ENCODE measurements around the gene TSEN15.

Gene TSEN15

GRCh38 chr1:184030433-184031091 is 21.0 kb upstream of the TSEN15 start:
- Histone ChIP-seq H3K4me1 (ENCODE audit: control insufficient read depth, insufficient read depth, low read length, poor library complexity, severe bottlenecking) (no peaks in the 10 kb centered on the region), H3K4me3 (ENCODE audit: insufficient read depth, low read depth, low read length, poor library complexity, severe bottlenecking) (no peak overlapping the region), H3K27ac (ENCODE audit: insufficient read depth, low read length, poor library complexity, severe bottlenecking) (no peak overlapping the region), H3K27me3 (replicated peaks; ENCODE audit: control insufficient read depth, insufficient read depth, low read length, poor library complexity, severe bottlenecking) (no peaks in the 10 kb centered on the region), H3K36me3 (ENCODE audit: control insufficient read depth, insufficient read depth, low read length) (no peaks in the 10 kb centered on the region), H3K9me3 (ENCODE audit: control insufficient read depth, low read length) (no peaks in the 10 kb centered on the region)
- DNase-seq, result no peak

GRCh38 chr1:184031092-184031408 is 20.5 kb upstream of the TSEN15 start:
- H3K27ac ChIP-seq (ENCODE audit: insufficient read depth, low read length, poor library complexity, severe bottlenecking), result no peak overlapping the region
- H3K4me3 ChIP-seq (ENCODE audit: insufficient read depth, low read depth, low read length, poor library complexity, severe bottlenecking), result no peak overlapping the region
- H3K4me1 ChIP-seq (ENCODE audit: control insufficient read depth, insufficient read depth, low read length, poor library complexity, severe bottlenecking), result no peaks in the 10 kb centered on the region
- no peak for DNase-seq
- no peaks in the 10 kb centered on the region for H3K36me3 ChIP-seq (ENCODE audit: control insufficient read depth, insufficient read depth, low read length)
- no peaks in the 10 kb centered on the region for H3K9me3 ChIP-seq (ENCODE audit: control insufficient read depth, low read length)
- peaks cover 1% of the 10 kb centered on the region for H3K27me3 ChIP-seq (replicated peaks; ENCODE audit: control insufficient read depth, insufficient read depth, low read length, poor library complexity, severe bottlenecking)

- Histone ChIP-seq H3K36me3 (ENCODE audit: control insufficient read depth, insufficient read depth, low read length) (no peaks in the 10 kb centered on the region), H3K4me3 (ENCODE audit: insufficient read depth, low read depth, low read length, poor library complexity, severe bottlenecking) (no peak overlapping the region), H3K4me1 (ENCODE audit: control insufficient read depth, insufficient read depth, low read length, poor library complexity, severe bottlenecking) (peaks cover 4% of the 10 kb centered on the region), H3K9me3 (ENCODE audit: control insufficient read depth, low read length) (no peaks in the 10 kb centered on the region), H3K27me3 (replicated peaks; ENCODE audit: control insufficient read depth, insufficient read depth, low read length, poor library complexity, severe bottlenecking) (peaks cover 7% of the 10 kb centered on the region), H3K27ac (ENCODE audit: insufficient read depth, low read length, poor library complexity, severe bottlenecking) (no peak overlapping the region)
- DNase-seq, result no peak
Measured at GRCh38 chr1:184031409-184032107, 20.0 kb upstream of the TSEN15 start.

- no peak overlapping the region for H3K27ac ChIP-seq (ENCODE audit: insufficient read depth, low read length, poor library complexity, severe bottlenecking)
Measured at GRCh38 chr1:184032306-184032929, 19.1 kb upstream of the TSEN15 start.

GRCh38 chr1:184032930-184033418 is 18.6 kb upstream of the TSEN15 start:
- DNase-seq, result no peak
- Histone ChIP-seq H3K4me3 (ENCODE audit: insufficient read depth, low read depth, low read length, poor library complexity, severe bottlenecking) (no peak overlapping the region), H3K27ac (ENCODE audit: insufficient read depth, low read length, poor library complexity, severe bottlenecking) (no peak overlapping the region)

More at GRCh38 chr1:184032306-184032929, 19.1 kb upstream of the TSEN15 start:
- Histone ChIP-seq H3K4me3 (ENCODE audit: insufficient read depth, low read depth, low read length, poor library complexity, severe bottlenecking) (no peak overlapping the region), H3K4me1 (ENCODE audit: control insufficient read depth, insufficient read depth, low read length, poor library complexity, severe bottlenecking) (peaks cover 6% of the 10 kb centered on the region), H3K27me3 (replicated peaks; ENCODE audit: control insufficient read depth, insufficient read depth, low read length, poor library complexity, severe bottlenecking) (peaks cover 7% of the 10 kb centered on the region), H3K36me3 (ENCODE audit: control insufficient read depth, insufficient read depth, low read length) (no peaks in the 10 kb centered on the region), H3K9me3 (ENCODE audit: control insufficient read depth, low read length) (no peaks in the 10 kb centered on the region)
- DNase-seq, result no peak

GRCh38 chr1:184033711-184034167 is 17.8 kb upstream of the TSEN15 start:
- H3K9me3 ChIP-seq (ENCODE audit: control insufficient read depth, low read length), result no peaks in the 10 kb centered on the region
- H3K27ac ChIP-seq (ENCODE audit: insufficient read depth, low read length, poor library complexity, severe bottlenecking), result no peak overlapping the region
- DNase-seq, result no peak
- H3K4me1 ChIP-seq (ENCODE audit: control insufficient read depth, insufficient read depth, low read length, poor library complexity, severe bottlenecking), result peaks cover 12% of the 10 kb centered on the region
- no peak overlapping the region for H3K4me3 ChIP-seq (ENCODE audit: insufficient read depth, low read depth, low read length, poor library complexity, severe bottlenecking)
- peaks cover 15% of the 10 kb centered on the region for H3K27me3 ChIP-seq (replicated peaks; ENCODE audit: control insufficient read depth, insufficient read depth, low read length, poor library complexity, severe bottlenecking)
- no peaks in the 10 kb centered on the region for H3K36me3 ChIP-seq (ENCODE audit: control insufficient read depth, insufficient read depth, low read length)

More at GRCh38 chr1:184032930-184033418, 18.6 kb upstream of the TSEN15 start:
- peaks cover 11% of the 10 kb centered on the region for H3K4me1 ChIP-seq (ENCODE audit: control insufficient read depth, insufficient read depth, low read length, poor library complexity, severe bottlenecking)
- H3K27me3 ChIP-seq (replicated peaks; ENCODE audit: control insufficient read depth, insufficient read depth, low read length, poor library complexity, severe bottlenecking), result peaks cover 9% of the 10 kb centered on the region
- no peaks in the 10 kb centered on the region for H3K36me3 ChIP-seq (ENCODE audit: control insufficient read depth, insufficient read depth, low read length)
- no peaks in the 10 kb centered on the region for H3K9me3 ChIP-seq (ENCODE audit: control insufficient read depth, low read length)

GRCh38 chr1:184034761-184035379 is 16.7 kb upstream of the TSEN15 start:
- H3K4me1 ChIP-seq (ENCODE audit: control insufficient read depth, insufficient read depth, low read length, poor library complexity, severe bottlenecking), result peaks cover 12% of the 10 kb centered on the region
- no peaks in the 10 kb centered on the region for H3K9me3 ChIP-seq (ENCODE audit: control insufficient read depth, low read length)
- H3K27me3 ChIP-seq (replicated peaks; ENCODE audit: control insufficient read depth, insufficient read depth, low read length, poor library complexity, severe bottlenecking), result peaks cover 16% of the 10 kb centered on the region
- H3K36me3 ChIP-seq (ENCODE audit: control insufficient read depth, insufficient read depth, low read length), result no peaks in the 10 kb centered on the region
- no peak overlapping the region for H3K27ac ChIP-seq (ENCODE audit: insufficient read depth, low read length, poor library complexity, severe bottlenecking)
- no peak for DNase-seq
- no peak overlapping the region for H3K4me3 ChIP-seq (ENCODE audit: insufficient read depth, low read depth, low read length, poor library complexity, severe bottlenecking)

GRCh38 chr1:184035719-184036516 is 15.6 kb upstream of the TSEN15 start:
- Histone ChIP-seq H3K4me3 (ENCODE audit: insufficient read depth, low read depth, low read length, poor library complexity, severe bottlenecking) (peak overlapping the region; percentile 51), H3K4me1 (ENCODE audit: control insufficient read depth, insufficient read depth, low read length, poor library complexity, severe bottlenecking) (peaks cover 12% of the 10 kb centered on the region), H3K27ac (ENCODE audit: insufficient read depth, low read length, poor library complexity, severe bottlenecking) (no peak overlapping the region), H3K27me3 (replicated peaks; ENCODE audit: control insufficient read depth, insufficient read depth, low read length, poor library complexity, severe bottlenecking) (peaks cover 16% of the 10 kb centered on the region), H3K36me3 (ENCODE audit: control insufficient read depth, insufficient read depth, low read length) (no peaks in the 10 kb centered on the region), H3K9me3 (ENCODE audit: control insufficient read depth, low read length) (no peaks in the 10 kb centered on the region)
- no peak for DNase-seq

GRCh38 chr1:184036517-184036949 is 15.0 kb upstream of the TSEN15 start:
- Histone ChIP-seq H3K4me1 (ENCODE audit: control insufficient read depth, insufficient read depth, low read length, poor library complexity, severe bottlenecking) (peaks cover 12% of the 10 kb centered on the region), H3K27me3 (replicated peaks; ENCODE audit: control insufficient read depth, insufficient read depth, low read length, poor library complexity, severe bottlenecking) (peaks cover 16% of the 10 kb centered on the region), H3K9me3 (ENCODE audit: control insufficient read depth, low read length) (no peaks in the 10 kb centered on the region), H3K4me3 (ENCODE audit: insufficient read depth, low read depth, low read length, poor library complexity, severe bottlenecking) (peak overlapping the region; percentile 51), H3K36me3 (ENCODE audit: control insufficient read depth, insufficient read depth, low read length) (no peaks in the 10 kb centered on the region), H3K27ac (ENCODE audit: insufficient read depth, low read length, poor library complexity, severe bottlenecking) (no peak overlapping the region)
- DNase-seq, result no peak
